ENCODE data around the gene CERT1.

CERT1 gene

DNA sequence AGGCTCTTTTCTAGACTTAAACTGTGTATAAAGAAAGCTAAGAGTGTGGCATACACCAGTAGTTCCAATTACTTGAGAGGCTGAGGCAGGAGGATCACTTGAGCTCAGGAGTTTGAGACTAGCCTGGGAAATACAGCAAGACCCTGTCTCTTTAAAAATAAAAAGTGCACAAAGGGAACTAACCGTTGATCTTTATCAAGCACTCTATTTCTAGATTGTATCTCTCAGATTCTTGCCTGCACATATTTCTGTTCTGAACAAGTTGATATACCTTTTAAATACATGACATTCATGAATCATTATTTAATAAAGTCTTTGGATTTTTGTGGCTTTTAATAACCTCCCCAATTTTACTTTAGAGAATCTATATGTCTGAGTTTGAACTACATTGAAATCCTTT, 127.2 kb downstream of the CERT1 start:
- no peak for DNase-seq

- DNase-seq, result no peak
Observed at GRCh38 chr5:75381456-75381855, 130.0 kb downstream of the CERT1 start.

DNA sequence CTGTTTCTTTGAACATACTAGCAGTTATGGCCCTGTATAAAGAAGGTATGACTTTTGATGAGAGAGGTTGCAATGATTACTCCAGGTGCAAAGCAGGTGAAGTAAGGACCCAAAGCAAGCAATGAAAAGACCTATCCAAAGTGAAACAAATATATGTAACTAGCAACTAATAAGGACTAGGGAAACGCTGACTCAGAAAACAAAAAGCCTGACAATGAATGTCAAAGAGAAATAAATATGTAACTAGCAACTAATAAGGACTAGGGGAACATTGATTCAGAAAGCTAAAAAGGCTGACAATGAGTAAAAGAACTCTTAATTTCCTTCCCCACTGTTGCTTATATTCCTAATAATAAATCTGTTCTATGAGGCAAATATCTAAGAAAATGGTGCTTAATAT, 131.3 kb downstream of the CERT1 start:
- no peak for DNase-seq

GRCh38 chr5:75375414-75375813, 136.0 kb downstream of the CERT1 start:
- no peak for DNase-seq

DNA sequence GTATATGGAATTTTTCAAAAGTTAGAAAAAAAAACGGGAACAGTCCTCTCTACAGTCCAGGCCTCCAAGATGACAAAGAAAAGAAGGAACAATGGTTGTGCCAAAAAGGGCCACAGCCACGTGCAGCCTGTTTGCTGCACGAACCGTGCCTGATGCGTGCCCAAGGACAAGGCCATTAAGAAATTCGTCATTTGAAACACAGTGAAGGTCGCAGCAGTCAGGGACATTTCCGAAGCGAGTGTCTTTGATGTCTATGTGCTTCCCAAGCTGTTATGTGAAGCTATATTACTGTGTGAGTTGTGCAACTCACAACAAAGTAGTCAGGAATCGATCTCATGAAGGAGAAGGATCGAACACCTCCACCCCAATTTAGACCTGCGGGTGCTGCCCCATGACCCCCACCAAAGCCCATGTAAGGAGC, 137.0 kb downstream of the CERT1 start:
- no peak for DNase-seq

DNA sequence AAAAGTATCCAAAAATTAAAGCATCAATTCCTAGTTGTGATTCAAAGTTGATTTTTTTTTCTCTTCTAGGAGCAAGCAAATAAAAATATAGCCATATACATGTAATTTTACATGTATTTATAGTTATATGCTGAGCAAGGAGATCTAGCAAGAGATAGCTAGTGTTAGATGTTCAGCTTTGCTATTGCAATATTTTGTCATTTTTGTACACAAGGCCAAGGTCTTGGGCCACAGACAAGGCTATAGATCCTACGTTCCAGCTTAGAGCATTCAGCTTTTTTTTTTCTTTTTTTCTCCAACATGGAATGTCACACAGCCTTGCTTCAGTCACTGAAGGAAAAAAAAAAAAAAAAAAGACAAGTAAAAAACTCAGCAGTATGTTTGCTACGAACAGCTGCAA, 137.6 kb downstream of the CERT1 start:
- DNase-seq, result no peak

GRCh38 chr5:75368391-75368790, 143.0 kb downstream of the CERT1 start:
- no peak for DNase-seq

DNA sequence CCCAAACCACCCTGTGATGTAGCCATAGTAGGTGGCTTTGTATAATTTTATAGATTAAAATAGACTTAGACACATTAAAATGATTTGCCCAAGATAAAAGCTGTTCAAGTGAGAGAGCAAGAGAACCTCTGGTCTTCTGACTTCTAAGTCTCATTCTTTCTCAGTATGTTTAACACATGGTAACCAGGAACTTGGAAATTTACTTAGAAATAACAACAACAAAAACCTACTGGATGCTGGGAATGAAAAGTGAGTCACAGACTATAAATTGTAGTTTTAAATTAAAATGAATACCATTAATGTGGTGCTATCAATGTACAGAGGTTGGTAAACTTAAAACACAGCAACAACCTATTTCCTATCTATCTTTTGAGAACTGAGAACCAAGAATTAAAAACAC, 144.0 kb downstream of the CERT1 start:
- no peak for DNase-seq

DNA sequence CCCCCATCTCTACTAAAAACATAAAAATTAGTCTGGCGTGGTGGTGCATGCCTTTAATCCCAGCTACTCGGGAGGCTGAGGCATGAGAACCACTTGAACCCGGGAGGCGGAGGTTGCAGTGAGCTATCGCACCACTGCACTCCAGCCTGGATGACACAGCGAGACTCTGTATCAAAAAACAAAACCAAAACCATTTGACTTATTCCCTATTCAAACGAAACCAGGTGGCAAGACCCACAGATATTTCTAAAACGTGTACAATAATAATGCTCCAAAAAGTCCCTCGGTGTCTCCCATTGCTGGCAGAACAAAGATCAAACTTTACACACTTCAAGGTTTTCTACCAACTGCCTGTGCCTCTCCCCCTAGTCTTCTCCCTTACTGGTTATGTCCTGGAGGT, 144.6 kb downstream of the CERT1 start:
- no peak for DNase-seq

DNA sequence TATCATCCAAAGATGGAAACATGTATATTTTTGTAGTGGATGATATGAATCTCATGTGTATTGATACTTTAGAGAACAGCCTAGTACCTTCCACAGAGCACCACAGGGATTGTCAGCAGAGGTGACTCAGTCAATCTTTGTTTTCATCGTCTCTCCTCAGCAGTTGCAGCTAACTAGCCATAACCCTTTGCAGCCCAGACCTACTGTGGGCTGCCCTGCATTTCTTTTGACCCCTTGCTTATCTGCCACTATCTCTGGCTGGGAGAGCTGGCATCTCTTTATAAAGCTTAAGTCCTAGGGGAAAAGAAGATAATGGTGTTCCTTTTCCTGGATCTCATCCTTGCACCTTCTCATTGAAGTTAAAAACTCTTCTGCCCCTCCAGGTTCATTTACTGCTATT, 145.7 kb downstream of the CERT1 start:
- no peak for DNase-seq

- DNase-seq, result no peak
Observed at GRCh38 chr5:75364571-75365280, 146.7 kb downstream of the CERT1 start.

DNA sequence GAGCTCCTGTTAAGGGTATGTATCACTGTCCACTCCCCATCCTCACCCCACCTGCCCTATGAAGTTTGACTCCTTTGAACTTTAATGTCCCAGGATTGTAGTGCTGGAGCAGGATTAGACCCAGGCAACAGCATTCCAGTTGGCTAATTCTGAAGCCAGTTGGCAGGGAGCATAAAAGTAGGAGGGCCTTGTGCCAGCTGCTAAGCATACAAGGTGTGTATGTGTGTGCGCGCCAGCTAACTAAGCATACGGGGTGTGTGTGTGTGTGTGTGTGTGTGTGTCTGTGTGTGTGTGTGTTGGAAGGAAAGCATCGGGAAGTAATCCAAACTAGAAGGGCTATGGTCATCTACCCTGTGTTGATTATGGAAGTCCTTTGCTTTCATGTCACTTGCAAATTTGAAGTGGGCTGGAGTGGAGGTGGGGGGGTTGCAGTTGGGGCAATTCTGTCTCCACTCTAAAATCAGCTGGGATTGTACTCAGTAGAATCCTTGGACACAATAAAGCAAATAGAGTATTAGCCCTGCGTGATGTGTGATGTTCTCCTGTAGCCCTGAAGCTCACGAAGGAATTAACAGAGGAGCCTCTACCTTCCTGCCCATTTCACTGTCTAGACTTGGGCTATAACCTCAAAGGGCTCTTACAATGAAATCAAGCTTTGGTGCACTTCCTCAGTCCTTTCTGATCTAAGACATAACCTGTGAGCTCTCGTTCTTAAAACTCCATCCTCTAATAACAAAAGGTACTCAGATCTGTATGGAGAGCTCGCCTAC, 147.5 kb downstream of the CERT1 start:
- no peak for DNase-seq

GRCh38 chr5:75363111-75363510, 148.3 kb downstream of the CERT1 start:
- DNase-seq, result no peak

GRCh38 chr5:75362474-75362975, 148.9 kb downstream of the CERT1 start:
- no peak for DNase-seq

DNA sequence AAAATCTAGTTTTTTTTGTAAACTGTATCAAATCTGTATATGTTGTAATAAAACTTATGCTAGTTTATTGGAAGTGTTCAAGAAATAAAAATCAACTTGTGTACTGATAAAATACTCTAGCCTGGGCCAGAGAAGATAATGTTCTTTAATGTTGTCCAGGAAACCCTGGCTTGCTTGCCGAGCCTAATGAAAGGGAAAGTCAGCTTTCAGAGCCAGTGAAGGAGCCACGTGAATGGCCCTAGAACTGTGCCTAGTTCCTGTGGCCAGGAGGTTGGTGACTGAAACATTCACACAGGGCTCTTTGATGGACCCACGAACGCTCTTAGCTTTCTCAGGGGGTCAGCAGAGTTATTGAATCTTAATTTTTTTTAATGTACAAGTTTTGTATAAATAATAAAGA, 150.1 kb downstream of the CERT1 start:
- DNase-seq, result no peak

- no peak for DNase-seq
Observed at GRCh38 chr5:75358117-75358516, 153.3 kb downstream of the CERT1 start.

- no peak for DNase-seq
Observed at GRCh38 chr5:75356719-75357118, 154.7 kb downstream of the CERT1 start.

DNA sequence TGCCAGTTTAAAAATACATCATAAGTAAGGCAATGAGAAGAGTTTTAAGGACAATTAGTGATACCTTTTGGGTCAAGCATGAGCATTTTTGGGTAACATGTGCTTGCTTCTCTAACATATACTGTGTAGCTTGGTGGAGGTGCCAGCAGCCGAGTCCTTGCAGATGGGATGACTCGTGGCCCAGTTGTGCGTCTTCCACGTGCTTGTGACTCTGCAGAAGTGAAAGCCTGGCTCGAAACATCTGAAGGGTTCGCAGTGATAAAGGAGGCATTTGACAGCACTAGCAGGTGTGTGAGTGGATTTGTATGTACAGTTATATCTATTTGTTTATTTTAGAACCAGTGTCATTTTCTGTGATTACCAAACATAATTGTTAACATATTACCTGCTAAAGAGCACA, 156.2 kb downstream of the CERT1 start:
- no peak for DNase-seq

DNA sequence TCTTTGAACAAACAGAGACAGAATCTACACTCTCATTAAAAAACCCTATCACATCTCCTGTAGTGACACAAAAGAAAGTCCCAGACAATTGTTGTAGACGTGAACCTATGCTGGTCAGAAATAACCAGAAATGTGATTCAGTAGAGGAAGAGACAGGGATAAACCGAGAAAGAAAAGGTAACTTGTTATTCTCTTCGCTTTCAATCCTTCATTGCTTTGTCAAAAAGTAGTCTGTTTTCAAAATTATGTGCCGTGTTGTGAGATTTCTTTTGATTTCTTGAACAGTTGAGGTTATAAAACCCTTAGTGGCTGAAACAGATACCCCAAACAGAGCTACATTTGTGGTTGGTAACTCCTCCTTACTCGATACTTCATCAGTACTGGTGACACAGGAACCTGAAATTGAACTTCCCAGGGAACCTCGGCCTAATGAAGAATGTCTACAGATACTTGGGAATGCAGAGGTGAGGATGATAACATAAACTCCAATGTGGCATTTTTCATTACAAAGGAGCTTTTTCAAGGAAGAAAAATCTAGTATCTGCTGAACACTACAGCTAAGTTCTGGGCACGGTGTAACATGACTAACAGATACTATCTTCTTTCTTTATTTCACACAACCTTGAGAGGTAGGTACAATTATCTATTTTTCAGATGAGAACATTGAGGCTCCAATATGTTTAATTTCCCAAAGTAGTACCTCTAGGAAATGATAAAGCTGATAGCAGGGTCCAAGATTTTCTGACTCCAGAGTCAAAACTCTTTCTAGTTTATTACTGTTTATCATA, 160.1 kb downstream of the CERT1 start:
- no peak for DNase-seq

GRCh38 chr5:75349663-75350062, 161.8 kb downstream of the CERT1 start:
- DNase-seq, result no peak

GRCh38 chr5:75348241-75348640, 163.2 kb downstream of the CERT1 start:
- no peak for DNase-seq

GRCh38 chr5:75342836-75343235, 168.6 kb downstream of the CERT1 start:
- DNase-seq, result no peak

GRCh38 chr5:75341934-75342333, 169.5 kb downstream of the CERT1 start:
- no peak for DNase-seq

Measured in stimulated activated CD8-positive, alpha-beta memory T cell treated with anti-CD3 and anti-CD28 coated beads, Interleukin-4, amount 100 ng/mL, for 48 hours (primary cell).